ENCODE results near the gene PRMT1.

PRMT1 gene

GRCh38 chr19:49672131-49672919 lies 4.7 kb upstream of the PRMT1 start:
- peak; percentile 89 for DNase-seq (ENCODE audit: low spot score)

GRCh38 chr19:49676136-49676783 lies 811 bp upstream of the PRMT1 start:
- peak; percentile 95 for DNase-seq (ENCODE audit: low spot score)

GRCh38 chr19:49676784-49677230 lies 264 bp upstream of the PRMT1 start:
- DNase-seq (ENCODE audit: low spot score) = peak; percentile 100

- DNase-seq (ENCODE audit: low spot score) = peak; percentile 69
Observed at GRCh38 chr19:49677901-49678674, 1.0 kb downstream of the PRMT1 start.

DNA sequence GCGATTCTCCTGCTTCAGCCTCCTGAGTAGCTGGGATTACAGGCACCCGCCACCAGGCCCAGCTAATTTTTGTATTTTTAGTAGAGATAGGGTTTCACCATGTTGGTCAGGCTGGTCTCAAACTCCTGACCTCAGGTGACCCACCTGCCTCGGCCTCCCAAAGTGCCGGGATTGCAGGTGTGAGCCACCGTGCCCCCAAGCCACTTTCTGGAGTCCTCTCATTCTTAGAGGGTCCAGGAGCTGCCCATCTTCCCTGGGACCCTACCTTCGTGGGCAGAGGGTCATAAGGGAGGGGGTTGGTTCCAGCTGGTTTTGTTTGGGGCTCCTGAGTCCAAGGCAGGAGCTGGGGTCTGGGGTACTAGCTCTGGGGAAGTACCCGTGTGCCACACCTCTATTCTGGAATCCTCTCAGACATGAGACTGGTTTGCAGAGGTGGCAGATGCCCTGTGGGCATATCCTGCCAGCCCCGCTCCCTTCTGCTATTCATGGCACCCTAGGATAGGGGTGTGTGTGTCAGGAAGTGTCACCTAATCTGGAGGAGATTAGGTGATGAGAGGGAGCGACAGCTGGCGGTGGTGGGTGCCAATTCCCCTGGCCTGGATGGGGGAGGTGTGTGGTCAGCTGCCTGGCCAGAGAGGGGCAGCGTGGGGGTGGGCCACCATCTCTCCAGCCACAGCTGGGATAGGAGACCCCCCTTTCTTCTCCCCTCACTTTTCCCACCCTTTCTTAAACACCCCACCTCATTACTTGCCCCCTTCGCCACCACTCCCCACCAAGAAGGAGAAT lies 2.1 kb downstream of the PRMT1 start:
- no peak for DNase-seq (ENCODE audit: low spot score)

DNA sequence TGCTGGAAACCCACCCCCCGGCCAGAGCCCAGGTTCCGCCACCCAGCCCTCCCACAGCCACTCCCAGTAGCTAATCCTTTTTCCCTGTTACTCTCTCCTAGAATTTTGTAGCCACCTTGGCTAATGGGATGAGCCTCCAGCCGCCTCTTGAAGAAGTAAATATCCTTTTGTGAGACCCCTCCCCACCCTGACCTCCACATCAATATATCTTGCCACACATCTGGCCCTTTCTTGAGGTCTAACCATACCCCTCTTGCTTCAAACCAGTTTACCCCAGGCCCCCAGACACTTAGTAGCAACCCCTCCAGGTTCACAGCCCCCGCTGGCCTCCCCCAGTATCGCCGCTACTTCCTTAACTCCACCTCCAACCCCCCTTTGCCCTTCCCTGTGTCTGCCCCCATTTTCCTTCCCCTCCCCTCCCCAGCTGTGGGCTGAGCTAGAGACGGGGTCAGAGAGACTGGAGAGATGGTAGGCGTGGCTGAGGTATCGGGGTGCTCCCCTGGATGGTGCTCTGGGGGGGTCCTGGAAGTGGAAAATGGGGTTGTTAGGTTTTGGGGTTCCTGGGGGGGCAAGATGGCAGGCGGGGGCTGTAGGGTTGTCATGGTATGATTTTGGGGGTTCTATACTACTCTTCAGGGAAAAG lies 2.8 kb downstream of the PRMT1 start:
- DNase-seq (ENCODE audit: low spot score) = no peak

DNA sequence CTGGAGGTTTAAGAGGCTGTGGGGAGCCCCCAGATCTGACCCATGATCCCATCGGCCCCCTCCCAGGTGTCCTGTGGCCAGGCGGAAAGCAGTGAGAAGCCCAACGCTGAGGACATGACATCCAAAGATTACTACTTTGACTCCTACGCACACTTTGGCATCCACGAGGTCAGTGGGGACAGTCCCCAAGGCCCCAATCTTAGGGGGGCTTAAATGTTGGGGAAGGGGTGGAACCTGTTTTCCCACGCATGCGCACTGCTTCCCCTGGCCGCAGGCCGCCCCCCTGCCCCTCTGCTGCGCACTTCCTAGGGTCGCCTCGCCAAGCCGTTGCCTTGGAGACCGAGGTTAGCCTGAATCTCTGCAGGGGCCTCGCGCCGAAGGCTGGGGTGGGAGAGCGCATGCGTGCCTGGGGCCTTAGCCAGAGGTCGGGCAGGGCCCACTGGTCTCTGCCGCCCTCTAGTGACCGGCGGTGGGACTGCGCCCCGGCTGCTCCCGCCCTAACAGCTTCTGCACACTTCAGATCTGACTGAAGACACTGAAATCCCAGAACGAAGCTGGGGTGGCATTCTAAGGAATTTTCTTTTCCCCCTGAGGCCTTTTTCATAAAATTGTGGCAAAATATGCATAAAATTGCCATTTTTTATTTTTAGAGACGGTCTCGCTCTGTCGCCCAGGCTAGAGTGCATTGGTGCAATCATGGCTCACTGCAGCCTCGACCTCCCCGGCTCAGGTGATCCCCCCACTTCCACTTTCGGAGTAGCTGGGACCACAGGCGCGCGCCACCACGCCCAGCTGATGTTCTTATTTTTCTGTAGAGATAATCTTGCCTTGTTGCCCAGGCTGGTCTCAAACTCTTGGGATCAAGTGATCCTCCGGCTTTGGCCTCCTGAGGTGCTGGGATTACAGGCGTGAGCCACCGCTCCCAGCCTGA lies 3.6 kb downstream of the PRMT1 start:
- peak; percentile 81 for DNase-seq (ENCODE audit: low spot score)

DNA sequence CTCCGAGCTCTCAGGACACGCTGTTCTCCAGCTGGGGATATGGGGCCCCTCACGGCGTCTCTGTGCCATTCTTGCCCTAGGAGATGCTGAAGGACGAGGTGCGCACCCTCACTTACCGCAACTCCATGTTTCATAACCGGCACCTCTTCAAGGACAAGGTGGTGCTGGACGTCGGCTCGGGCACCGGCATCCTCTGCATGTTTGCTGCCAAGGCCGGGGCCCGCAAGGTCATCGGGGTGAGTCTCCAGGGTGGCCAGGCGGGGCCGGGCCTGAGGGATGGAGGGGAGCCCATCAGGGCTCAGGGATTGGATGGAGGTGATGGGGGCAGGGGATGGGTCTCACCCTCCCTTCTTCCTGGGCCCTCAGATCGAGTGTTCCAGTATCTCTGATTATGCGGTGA lies 4.8 kb downstream of the PRMT1 start:
- DNase-seq (ENCODE audit: low spot score) = no peak

DNA sequence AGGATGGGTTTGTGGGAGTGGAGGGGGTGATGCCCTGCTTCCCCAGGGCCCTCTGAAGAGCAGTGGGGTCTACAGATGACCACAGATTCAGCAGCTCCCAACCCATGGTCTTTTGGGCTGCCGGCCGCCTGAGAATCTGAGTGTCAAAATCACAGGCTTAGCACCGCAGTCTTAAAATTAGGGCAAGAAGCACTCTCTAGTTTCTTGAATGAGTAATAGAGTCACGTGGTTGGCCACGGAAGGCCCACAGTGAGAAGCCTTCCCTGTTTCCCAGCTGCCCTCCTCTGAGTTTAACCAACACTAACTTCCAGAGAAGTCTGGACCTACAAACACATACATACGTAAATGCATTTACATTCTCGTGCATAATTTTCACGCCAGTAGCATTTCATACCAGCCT lies 5.2 kb downstream of the PRMT1 start:
- DNase-seq (ENCODE audit: low spot score) = no peak

GRCh38 chr19:49683814-49684250 lies 6.8 kb downstream of the PRMT1 start:
- no peak for DNase-seq (ENCODE audit: low spot score)

- DNase-seq (ENCODE audit: low spot score) = no peak
Observed at GRCh38 chr19:49684251-49684982, 7.3 kb downstream of the PRMT1 start.

DNA sequence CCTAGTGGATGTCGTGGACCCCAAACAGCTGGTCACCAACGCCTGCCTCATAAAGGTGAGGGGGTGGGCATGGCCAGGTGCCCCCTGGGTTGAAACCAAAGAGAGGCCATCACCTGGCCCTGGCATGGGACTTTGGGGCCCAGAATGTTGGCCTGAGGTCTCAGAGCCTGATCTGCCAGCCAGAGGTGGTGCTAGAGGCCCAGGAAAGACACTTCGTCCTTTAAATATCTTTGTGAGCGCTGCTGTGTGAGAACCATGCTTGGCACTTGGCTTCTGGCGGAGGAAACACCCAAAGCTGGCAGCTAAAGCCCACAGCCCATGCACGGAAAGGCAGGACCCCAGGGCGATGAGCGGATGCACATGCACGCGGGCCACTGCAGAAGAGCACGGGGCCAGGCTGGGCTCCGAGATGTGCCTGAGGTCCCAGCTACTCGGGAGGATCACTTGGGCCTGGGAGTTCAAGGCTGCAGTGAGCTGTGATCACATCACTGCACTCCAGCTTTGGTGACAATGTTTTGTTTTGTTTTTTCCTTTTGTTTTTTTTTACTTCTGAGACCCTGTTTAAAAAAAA lies 8.0 kb downstream of the PRMT1 start:
- DNase-seq (ENCODE audit: low spot score) = no peak

DNA sequence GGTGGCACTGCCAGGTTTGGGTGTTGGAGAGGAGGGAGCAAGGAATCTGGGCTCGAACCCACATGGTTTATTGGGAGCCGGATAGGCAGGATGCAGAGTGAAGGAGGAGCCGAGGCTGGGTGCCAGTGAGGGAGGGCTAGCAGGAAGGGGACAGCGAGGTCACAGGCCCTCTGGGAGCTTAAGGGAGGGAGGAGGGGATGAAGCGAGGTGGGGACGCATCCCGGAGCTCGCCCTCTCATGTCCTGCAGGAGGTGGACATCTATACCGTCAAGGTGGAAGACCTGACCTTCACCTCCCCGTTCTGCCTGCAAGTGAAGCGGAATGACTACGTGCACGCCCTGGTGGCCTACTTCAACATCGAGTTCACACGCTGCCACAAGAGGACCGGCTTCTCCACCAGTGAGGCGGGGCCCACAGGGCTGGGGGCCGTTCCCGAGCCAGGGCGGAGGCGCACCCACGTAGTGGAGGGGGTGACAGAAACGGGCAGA lies 8.8 kb downstream of the PRMT1 start:
- no peak for DNase-seq (ENCODE audit: low spot score)

- DNase-seq (ENCODE audit: low spot score) = no peak
Observed at GRCh38 chr19:49686503-49687088, 9.5 kb downstream of the PRMT1 start.

DNA sequence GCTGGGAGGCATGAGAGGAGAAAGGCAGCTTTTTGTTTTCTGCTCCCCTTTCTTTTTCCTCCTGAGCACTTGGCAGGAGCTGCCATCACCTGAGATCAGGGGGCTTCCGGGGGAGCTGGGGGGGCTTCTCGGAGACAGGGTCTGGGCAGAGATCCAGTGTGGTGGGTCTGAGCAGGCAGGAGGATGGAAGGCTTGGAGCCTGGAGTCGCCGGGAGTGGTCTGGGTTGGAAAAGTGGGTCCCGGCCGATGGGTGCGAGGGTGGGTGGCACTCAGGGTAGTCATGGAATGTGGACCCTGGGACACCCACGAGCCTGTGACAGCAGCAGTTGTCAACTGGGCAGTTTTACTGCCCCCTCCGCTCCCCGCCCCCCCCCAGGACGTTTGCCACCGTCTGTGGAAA lies 10.1 kb downstream of the PRMT1 start:
- no peak for DNase-seq (ENCODE audit: low spot score)

DNA sequence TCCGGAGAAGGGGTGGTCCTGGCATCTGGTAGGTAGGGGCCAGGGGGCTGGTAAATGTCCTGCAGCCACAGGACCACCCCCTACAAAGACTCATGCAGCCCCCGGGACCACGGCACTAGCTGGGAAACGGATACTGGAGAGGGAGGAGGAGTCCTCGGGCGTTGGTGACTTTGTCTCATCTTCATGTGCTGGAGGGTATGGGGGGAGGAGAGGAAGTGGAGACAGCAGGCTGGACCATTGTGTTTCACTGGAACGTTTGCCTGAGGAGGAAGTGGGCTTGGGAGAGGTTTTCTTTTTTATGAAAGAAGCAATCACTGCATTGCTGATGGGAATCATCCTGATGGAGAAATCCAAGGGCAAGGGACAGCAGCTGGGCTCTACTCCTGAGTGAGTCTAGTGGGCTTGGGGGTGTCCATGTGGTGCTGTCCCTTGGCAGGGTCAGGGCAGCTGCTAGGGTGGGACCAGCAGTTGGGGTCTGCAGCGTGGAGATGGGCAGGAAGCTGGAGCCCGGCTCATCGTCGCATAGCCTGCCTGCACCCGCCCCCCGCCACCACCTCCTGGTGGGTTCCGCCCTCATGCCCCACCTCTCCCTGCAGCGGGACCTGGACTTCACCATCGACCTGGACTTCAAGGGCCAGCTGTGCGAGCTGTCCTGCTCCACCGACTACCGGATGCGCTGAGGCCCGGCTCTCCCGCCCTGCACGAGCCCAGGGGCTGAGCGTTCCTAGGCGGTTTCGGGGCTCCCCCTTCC lies 10.7 kb downstream of the PRMT1 start:
- no peak for DNase-seq (ENCODE audit: low spot score)

DNA sequence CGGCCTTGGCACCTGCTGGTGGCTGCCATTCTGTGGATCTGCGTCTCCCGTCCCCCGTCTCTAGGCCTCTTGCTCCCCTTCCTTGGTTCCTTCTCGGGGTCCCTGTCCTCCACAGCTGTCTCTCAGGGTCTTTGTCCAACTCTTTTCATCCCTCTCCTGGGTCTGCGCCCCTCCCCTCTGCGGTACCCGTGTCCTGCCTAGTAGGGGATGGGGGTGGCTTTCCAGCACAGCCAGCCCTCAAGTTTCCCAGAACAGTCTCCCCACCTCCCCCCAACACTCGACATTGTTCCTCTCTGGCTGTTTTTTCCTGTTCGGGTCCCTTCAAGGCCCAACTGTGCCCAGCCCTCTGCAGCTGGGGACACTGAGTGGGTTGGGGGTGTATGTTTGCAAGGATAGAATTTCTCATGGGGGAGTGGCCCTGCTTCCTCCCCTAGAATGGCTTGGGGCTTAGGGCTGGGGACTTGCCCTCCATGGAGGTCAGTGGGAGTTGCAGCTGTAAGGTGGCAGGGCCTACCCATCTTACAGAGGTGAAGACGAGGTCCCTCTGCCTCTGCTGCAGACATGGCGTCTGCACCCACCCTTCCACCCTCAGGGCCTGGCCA lies 11.6 kb downstream of the PRMT1 start:
- DNase-seq (ENCODE audit: low spot score) = no peak

Measured in SW480 (cell line).